SU-DHL-6 (cell line): ENCODE results near the gene PICK1.

Source experiments
- H2AFZ ChIP-seq: fragments of 200-600 bp; sonication (generic); 2 replicates; pipeline ENCODE4 v1.6.1; 2014; ENCODE audit warnings: low read depth, mild to moderate bottlenecking, moderate library complexity, mixed read lengths, antibody characterized with exemption, low read length; ENCODE audit not compliant: severe bottlenecking
- H3F3A ChIP-seq: fragments of 200-600 bp; shearing (Covaris generic); 2 replicates; pipeline ENCODE4 v1.6.0; 2016; ENCODE audit warnings: antibody characterized with exemption, mild to moderate bottlenecking; ENCODE audit not compliant: insufficient read depth
- H3K27ac ChIP-seq: fragments of 200-600 bp; sonication (generic); 2 replicates; pipeline ENCODE4 v1.5.1; 2016; ENCODE audit warnings: low read depth, mild to moderate bottlenecking, low read length, moderate library complexity, mixed read lengths
- H3K27me3 ChIP-seq: fragments of 200-600 bp; sonication (generic), shearing (Covaris generic); 2 replicates; pipeline ENCODE4 v1.6.0; 2014; ENCODE audit warnings: mild to moderate bottlenecking, low read length
- H3K36me3 ChIP-seq: fragments of 200-600 bp; sonication (generic); 2 replicates; pipeline ENCODE4 v1.6.1; 2014; ENCODE audit warnings: mild to moderate bottlenecking, low read length, mixed read lengths
- H3K4me2 ChIP-seq: fragments of 300-600, 200-600 bp; shearing (Covaris generic), sonication (generic); 2 replicates; pipeline ENCODE4 v1.6.0; 2014; ENCODE audit warnings: low read length, low read depth, mild to moderate bottlenecking; ENCODE audit not compliant: poor library complexity, severe bottlenecking
- H3K4me3 ChIP-seq: fragments of 200-600 bp; sonication (generic); 2 replicates; pipeline ENCODE4 v1.5.1; 2014; ENCODE audit warnings: antibody characterized with exemption, low read length, mild to moderate bottlenecking, mixed read lengths; ENCODE audit not compliant: insufficient read depth, poor library complexity, severe bottlenecking
- H3K79me2 ChIP-seq: fragments of 200-600 bp; sonication (generic); 2 replicates; pipeline ENCODE4 v1.6.1; 2014; ENCODE audit warnings: mild to moderate bottlenecking, low read length, moderate library complexity; ENCODE audit not compliant: insufficient read depth
- H3K9ac ChIP-seq: fragments of 200-600 bp; sonication (generic); 2 replicates; pipeline ENCODE4 v1.7.0; 2014; ENCODE audit warnings: mild to moderate bottlenecking, low read length
- H3K9me2 ChIP-seq: fragments of 200-600 bp; sonication (generic); replicated peaks from 2 replicates; pipeline ENCODE4 v1.6.1; 2014; ENCODE audit warnings: low read length; ENCODE audit not compliant: insufficient read depth
- H3K9me3 ChIP-seq: fragments of 200-600 bp; sonication (generic); 2 replicates; pipeline ENCODE4 v1.6.1; 2014; ENCODE audit warnings: low read length, mixed read lengths; ENCODE audit not compliant: insufficient read depth
- H4K20me1 ChIP-seq: fragments of 200-600 bp; sonication (generic); 2 replicates; pipeline ENCODE4 v1.6.1; 2014; ENCODE audit warnings: low read depth, mild to moderate bottlenecking, antibody characterized with exemption, low read length, moderate library complexity, mixed read lengths
- EZH2phosphoT487 ChIP-seq: fragments of 200-600 bp; sonication (generic), shearing (Covaris generic); conservative IDR thresholded peaks from 2 replicates; pipeline ENCODE4 v1.6.1; 2018; ENCODE audit warnings: mild to moderate bottlenecking, antibody characterized with exemption, low read length, moderate library complexity, mixed read lengths
- TF ChIP-seq, protein P1 (sequence below): fragments of 200-600 bp; sonication (generic); IDR thresholded peaks from one replicate; pipeline ENCODE4 v1.5.1; 2017; ENCODE audit warnings: antibody characterized with exemption, mild to moderate bottlenecking, low read length, moderate library complexity; ENCODE audit not compliant: insufficient read depth, poor library complexity, severe bottlenecking

The PICK1 gene

DNA sequence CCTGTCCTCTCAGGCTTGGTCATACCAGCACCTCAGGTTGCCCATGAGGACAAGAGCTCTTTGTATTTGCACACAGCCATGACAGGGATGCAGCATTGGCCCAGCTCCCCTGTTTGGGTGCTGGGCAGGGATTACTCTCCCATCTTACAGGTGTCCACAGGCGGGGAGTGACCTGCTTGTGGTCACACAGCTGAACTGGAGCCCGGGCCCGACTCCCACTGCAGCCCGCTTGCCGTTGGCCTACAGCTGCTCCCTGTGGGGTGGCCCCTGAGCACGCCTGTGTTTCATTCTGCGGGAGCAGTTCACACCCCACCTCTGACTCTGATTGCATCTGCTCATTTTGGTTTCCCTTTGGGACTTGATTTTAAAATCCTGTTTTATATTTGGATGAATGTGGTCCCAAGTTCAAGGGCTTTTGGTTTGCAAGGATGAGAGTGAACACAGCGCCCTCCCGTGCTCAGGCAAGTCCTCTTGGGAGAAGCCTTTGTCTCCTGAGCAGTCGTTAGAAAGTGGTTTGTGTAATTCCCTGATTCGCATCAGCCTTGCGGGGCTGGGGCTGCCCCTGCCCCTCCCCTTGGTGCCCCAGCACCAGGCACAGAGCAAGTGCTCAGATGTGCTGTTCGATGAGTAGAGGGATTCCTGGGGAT, 9.3 kb downstream of the PICK1 start:
- H3K9me2 ChIP-seq: no peaks in the 10 kb centered on the region

DNA sequence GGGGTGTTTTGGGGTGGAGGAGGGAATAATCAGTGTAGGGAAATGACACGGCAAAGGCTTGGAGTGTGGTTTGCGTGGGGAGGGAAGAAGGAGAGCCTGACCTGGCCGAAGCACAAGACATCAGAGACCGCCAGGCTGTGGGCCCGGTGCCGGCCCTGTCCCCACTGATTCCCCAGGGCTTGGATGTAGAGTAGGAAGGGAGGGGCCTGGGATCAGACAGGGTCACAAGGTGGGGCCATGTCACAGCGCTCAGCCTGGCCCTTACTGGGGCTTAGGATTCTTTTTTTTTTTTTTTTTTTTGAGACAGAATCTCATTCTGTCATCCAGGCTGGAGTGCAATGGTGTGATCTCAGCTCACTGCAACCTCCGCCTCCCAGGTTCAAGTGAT, 9.8 kb downstream of the PICK1 start:
- Histone ChIP-seq H3K27me3 (no peaks in the 10 kb centered on the region), H3K4me2 (no peak overlapping the region), H4K20me1 (no peaks in the 10 kb centered on the region), H3K9me2 (no peaks in the 10 kb centered on the region), H3K79me2 (no peaks in the 10 kb centered on the region), H2AFZ (no peak overlapping the region), H3K36me3 (no peaks in the 10 kb centered on the region), H3K27ac (no peak overlapping the region), H3F3A (no peaks in the 10 kb centered on the region), H3K9ac (no peak overlapping the region), H3K9me3 (no peaks in the 10 kb centered on the region), H3K4me3 (no peak overlapping the region)
- TF ChIP-seq, protein P1, sequence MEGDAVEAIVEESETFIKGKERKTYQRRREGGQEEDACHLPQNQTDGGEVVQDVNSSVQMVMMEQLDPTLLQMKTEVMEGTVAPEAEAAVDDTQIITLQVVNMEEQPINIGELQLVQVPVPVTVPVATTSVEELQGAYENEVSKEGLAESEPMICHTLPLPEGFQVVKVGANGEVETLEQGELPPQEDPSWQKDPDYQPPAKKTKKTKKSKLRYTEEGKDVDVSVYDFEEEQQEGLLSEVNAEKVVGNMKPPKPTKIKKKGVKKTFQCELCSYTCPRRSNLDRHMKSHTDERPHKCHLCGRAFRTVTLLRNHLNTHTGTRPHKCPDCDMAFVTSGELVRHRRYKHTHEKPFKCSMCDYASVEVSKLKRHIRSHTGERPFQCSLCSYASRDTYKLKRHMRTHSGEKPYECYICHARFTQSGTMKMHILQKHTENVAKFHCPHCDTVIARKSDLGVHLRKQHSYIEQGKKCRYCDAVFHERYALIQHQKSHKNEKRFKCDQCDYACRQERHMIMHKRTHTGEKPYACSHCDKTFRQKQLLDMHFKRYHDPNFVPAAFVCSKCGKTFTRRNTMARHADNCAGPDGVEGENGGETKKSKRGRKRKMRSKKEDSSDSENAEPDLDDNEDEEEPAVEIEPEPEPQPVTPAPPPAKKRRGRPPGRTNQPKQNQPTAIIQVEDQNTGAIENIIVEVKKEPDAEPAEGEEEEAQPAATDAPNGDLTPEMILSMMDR: no peak
- no peak for TF ChIP-seq EZH2phosphoT487

More for the DNA sequence above, 9.3 kb downstream of the PICK1 start:
- Histone ChIP-seq H3K9me3 (no peaks in the 10 kb centered on the region), H3K79me2 (no peaks in the 10 kb centered on the region), H3F3A (no peaks in the 10 kb centered on the region), H3K27me3 (no peaks in the 10 kb centered on the region), H3K36me3 (no peaks in the 10 kb centered on the region), H3K9ac (no peak overlapping the region), H4K20me1 (no peaks in the 10 kb centered on the region), H3K27ac (no peak overlapping the region), H3K4me2 (no peak overlapping the region), H2AFZ (no peak overlapping the region), H3K4me3 (no peak overlapping the region)
- TF ChIP-seq, protein P1: no peak
- no peak for TF ChIP-seq EZH2phosphoT487

DNA sequence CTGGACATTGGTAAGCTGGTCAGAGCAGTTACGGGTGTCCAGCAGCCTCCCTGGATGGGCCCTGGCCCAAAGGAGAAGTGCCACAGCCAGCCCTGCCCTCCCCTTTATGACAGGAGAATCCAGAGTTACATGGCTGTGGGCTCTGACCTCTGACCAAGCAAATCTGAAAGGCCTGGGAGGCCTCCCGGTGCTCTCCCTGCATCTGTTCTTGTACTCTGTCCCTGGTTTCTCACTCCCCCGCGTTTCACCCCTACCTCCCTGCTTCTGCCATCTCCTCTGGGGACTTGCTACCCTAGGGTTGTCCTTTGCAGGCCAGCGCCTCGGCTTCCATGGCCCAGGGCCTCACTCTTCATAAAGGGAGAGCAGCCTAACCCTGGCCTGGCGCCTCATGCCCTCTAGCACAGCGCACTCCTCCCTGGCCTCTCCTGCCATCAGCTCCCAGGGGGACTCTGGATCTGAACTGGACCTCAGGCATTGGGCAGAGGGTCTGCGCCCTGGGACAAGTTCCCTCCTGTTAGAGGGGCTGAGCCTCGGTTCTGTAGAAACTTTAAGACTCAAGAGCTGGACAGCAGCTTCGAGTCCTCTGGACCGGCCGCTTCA, 10.7 kb downstream of the PICK1 start:
- H3K79me2 ChIP-seq: no peaks in the 10 kb centered on the region
- H3F3A ChIP-seq: no peaks in the 10 kb centered on the region
- no peaks in the 10 kb centered on the region for H3K9me3 ChIP-seq
- no peak overlapping the region for H3K27ac ChIP-seq
- TF ChIP-seq EZH2phosphoT487: no peak
- TF ChIP-seq, protein P1: no peak
- H4K20me1 ChIP-seq: no peaks in the 10 kb centered on the region
- H3K27me3 ChIP-seq: no peaks in the 10 kb centered on the region
- no peak overlapping the region for H3K4me3 ChIP-seq
- no peak overlapping the region for H3K4me2 ChIP-seq
- no peak overlapping the region for H3K9ac ChIP-seq
- no peaks in the 10 kb centered on the region for H3K9me2 ChIP-seq
- no peaks in the 10 kb centered on the region for H3K36me3 ChIP-seq
- no peak overlapping the region for H2AFZ ChIP-seq
